DND-41 (cell line): Measurements from ENCODE around the gene CFAP45.

Experiments
- EZH2 ChIP-seq: IDR thresholded peaks from 3 replicates; pipeline ENCODE4 v1.6.1; 2012; ENCODE audit warnings: borderline replicate concordance, low read depth, mild to moderate bottlenecking, moderate library complexity, low read length, inconsistent platforms; ENCODE audit not compliant: severe bottlenecking
- TF ChIP-seq, protein P1 (sequence below): IDR thresholded peaks from 2 replicates; pipeline ENCODE4 v1.5.1; 2012; ENCODE audit warnings: borderline replicate concordance, low read length, moderate library complexity, mild to moderate bottlenecking; ENCODE audit not compliant: poor library complexity, severe bottlenecking; ENCODE audit errors: extremely low read depth

DNA sequence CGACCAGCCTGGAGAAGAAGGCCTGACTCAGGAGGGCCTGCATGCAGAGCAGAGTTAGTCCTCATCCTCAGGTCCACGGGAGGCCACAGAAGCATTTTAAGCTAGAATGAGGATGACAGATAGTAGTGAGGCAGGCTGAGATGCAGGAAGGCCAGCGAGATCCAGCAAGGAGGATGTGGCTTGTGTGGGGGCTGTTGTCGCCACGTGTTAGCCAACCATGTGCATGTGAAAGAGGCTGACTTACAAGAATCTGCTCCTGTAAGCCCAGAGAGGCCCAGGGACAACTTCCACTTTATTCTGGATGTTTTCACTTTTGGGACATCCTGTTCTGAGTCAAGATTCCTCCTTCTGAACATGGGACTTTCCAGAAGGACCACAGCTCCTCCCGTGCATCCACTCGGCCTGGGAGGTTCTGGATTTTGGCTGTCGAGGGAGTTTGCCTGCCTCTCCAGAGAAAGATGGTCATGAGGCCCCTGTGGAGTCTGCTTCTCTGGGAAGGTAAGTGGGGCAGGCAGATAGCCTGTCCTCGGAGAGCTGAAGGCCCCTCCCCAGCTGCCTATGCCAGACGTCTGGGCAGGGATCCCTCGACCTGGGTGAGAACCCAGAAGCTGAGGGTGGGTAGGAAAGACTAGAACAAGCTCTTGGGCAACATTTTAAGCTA, 73.4 kb downstream of the CFAP45 start, which contains the start of gene SLAMF8:
- TF ChIP-seq, protein P1, sequence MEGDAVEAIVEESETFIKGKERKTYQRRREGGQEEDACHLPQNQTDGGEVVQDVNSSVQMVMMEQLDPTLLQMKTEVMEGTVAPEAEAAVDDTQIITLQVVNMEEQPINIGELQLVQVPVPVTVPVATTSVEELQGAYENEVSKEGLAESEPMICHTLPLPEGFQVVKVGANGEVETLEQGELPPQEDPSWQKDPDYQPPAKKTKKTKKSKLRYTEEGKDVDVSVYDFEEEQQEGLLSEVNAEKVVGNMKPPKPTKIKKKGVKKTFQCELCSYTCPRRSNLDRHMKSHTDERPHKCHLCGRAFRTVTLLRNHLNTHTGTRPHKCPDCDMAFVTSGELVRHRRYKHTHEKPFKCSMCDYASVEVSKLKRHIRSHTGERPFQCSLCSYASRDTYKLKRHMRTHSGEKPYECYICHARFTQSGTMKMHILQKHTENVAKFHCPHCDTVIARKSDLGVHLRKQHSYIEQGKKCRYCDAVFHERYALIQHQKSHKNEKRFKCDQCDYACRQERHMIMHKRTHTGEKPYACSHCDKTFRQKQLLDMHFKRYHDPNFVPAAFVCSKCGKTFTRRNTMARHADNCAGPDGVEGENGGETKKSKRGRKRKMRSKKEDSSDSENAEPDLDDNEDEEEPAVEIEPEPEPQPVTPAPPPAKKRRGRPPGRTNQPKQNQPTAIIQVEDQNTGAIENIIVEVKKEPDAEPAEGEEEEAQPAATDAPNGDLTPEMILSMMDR: no peak
- no peak for TF ChIP-seq EZH2
